Stimulated activated CD4-positive, alpha-beta T cell treated with anti-CD3 and anti-CD28 coated beads, Interleukin-2, amount 100 ng/mL, for 4 hours (primary cell): ENCODE data around the gene LRP1B.

ENCODE experiments used
- DNase-seq: peaks from one replicate; pipeline ENCODE4 v3.0.0-alpha.2; 2020; ENCODE audit warnings: low read depth

Gene LRP1B

DNA sequence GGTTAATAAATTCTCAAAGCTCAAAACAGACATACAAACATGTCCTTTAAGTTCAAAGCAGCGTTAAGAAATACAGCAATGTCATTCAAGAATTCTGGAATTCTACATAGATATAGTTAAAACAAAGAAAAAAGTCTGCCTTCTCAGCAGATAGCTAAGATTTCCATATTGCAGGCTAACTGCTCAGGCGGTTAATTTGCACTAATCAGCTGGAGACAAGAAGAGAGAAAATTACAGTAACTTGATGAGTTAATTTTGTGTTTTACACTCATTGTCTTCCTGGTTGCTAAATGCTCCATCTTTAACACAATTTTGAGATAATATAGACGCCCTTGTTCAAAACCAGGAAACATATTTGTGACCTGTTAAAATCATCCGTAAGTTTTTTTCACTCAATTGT lies 1012.0 kb downstream of the LRP1B start:
- no peak for DNase-seq

DNA sequence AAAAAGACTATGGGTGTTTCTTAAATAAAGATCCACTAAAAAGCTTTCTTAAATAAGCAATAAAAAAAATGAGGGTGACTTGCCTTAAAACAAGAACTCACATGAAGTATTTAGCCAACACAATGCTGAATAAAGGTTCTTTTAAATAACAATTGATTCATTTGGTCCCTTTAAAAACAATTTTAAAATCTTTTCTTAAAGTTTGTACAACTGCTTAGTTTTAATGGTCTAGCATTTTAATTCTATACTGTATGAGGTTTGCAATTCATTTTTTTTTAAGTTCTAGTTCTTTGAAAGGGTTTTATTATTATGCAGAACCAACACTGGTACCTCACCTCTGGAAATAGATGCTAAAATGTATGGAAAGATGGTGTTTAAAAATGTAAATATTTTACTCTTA lies 1017.5 kb downstream of the LRP1B start:
- DNase-seq, result no peak

DNA sequence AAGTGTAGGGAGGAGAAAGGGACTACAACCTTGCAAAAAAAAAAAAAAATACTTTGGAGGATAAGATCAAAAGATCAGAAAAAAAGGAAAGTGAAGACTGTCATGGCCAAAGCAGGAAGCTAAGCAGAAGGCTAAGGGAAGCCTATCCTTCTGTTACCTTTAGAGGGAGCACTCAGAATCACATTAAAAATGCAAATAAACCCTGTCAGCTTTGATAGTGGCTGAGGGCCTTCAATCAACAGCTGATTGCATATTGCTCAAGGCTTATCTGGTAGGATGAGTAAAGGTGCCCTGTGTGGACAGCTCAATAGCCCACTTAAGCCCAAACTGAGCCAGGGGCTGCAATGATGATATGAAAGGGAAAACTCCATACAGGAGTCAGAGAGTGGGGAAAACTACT lies 1021.2 kb downstream of the LRP1B start:
- DNase-seq, result no peak

DNA sequence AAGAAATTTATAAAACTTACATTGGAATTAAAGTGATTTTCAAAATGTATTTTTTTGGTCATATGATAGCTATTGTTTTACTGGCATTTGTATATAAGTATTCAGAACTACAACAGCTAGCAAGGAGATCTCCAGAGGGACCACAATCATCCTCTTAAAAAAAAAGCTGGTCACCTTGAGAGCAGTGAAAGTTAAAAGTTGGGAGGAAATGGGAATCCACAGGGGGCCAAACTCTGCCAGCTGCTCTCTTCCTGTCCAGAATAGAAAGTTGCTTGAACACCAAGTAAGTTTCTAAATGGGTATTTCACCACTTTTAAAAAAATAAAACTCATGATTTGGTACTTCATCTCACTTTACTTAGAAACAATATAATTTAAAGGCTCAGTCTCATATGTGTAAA lies 1025.1 kb downstream of the LRP1B start:
- no peak for DNase-seq

DNA sequence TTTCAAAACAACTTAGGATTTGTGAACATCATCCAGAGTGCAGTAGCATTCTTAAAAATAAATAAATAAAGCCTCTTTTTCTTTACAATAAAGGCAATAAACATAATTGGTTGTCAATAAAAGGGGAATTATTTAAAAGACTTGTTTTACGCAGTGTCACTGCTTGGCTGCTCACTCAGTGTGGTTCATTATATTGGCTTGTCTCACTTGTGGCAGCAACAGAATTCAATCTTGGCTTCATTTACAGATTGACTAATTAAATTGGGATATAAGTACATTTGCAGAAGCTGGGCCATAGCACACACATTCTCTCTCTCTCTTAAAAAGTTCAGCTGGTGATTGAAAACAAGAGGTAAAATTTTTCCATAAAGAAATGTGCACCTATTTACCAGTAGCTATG lies 1027.6 kb downstream of the LRP1B start:
- DNase-seq, result no peak

DNA sequence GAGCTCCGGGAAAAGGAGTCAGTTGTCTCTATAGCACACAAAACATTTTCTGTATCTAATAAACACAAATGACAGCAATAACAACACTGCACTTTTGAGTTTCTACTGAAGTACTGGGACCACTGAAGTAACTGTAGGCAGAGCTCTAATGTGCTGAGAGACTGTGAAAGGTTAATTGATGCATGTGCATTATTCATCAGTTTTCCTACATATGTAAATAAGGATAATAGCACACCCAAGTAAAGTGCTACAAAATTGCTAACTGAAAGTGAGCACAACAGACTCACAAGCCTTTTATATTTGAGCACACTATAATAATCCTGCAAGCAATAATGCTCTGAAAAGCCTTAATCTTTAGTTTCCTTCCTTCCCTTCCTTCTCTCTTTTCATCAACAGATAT lies 1051.6 kb downstream of the LRP1B start:
- DNase-seq, result no peak

DNA sequence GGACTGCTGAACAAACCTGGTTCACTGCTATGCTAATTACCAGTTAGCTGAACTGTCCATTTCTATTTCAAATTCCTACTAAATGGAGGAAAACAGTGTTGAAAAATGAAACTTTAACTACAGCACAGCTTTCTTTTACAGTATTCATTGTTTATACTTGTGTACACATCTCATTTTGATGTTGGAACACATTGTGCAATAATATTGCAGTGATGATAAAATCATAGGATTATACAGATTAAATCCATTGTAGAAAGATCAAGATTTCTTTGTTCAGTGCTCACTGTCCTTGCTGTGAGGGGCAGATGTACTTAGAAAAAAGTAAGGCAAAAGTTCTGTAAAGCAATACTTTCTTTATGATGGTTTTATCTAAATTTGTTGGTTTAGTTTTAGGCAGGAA lies 1055.1 kb downstream of the LRP1B start:
- no peak for DNase-seq

DNA sequence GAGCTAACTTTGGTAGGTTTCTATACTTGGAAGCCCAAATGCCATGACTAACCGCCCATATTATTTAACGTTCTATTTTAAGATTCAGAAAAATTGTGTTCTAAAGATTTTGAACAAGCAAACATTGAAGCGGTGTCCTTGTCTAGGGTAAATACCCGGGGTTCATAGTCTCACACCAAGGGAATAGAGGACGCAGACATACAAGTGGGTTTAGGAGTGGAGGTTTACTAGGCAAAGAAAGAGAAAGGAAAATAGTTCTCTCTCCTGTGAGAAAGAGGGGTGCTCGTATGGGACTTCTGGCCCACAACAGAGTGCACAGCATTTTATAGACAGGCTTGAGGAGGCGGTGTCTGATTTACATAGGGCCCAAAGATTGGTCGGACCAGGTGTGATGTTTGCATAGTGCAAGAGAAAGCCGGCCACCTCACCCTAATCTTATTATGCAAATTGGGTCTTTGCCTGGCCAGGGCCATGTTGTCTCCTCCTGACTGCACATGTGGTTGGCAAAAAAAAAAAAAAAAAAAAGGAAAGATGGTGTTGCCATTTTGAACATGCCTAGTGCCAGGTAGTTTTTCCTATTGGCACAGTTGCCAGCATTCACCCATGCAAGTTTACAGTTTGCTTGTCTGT lies 1062.6 kb downstream of the LRP1B start:
- no peak for DNase-seq

DNA sequence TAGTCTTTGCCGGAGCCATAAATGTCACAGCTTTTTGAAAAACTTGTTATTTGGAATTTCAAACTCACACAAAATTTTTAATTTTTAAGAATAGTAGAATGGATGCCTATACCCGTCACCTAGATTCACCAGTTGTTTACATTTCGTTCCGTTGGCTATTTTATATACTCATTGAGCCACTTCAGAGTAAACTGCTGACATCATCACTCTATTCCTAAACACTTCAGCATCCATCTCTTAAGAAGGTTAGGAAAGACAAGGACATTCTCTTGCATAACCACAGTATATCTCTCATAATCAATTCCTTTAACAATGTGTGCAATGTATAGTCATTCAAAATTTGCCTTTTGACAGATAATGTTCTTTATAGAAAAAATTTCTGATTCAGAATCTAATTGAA lies 1065.8 kb downstream of the LRP1B start:
- no peak for DNase-seq

DNA sequence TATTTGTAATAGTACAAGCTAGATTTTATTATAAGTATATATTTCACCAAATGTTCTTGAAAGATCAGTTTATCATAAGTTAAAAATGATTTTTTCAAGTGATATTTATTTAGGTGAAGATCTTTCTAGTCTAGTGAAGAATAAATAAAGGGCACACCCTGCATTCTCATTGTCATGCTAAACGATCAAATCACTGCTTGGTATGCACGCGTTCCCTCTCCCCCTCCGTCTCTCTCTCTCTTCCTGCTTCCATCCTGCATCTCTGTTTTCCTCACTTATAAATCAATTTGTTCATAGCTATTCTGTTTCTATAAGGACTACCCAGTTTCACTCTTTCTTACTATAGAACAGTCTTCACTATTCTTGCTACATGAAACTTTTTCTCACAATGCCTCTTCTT lies 1067.4 kb downstream of the LRP1B start:
- DNase-seq, result no peak

DNA sequence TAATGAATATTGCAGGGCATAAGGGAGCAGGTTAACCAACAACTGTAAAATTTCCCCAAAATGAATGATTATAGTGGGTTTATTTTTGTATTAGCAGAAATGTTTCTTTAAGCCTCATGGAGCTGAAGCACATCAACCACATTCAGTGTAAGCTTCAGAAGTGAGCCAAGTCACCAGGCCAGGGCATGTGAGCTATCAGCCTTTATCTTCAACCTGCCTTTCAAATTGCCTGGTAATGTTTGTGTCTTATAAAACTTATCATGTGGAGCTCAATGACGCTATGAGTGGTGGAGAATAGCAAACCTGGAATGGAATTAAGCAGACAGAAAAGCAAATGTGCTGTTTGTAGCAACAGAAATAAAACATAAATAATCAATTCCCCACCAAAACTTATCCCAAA lies 1068.4 kb downstream of the LRP1B start:
- DNase-seq, result no peak

DNA sequence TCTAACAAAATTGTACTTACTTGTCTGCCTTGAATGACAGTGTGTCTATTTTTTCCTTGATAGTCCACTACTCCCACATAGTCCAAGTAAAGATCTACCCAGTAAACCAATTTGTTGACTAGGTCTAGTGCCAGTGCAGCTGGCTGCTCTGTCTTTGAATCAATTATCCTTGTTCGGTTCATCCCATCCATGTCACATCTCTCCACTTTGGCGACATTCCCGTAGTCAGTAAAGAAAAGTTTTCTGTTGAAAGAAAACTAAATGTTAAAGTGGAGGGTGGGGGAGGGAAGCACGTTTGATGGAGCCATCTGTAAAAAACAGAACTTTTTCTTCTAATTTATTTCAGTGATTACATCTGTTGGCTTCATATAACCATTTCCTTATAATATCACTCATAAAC lies 1068.8 kb downstream of the LRP1B start:
- DNase-seq, result no peak

DNA sequence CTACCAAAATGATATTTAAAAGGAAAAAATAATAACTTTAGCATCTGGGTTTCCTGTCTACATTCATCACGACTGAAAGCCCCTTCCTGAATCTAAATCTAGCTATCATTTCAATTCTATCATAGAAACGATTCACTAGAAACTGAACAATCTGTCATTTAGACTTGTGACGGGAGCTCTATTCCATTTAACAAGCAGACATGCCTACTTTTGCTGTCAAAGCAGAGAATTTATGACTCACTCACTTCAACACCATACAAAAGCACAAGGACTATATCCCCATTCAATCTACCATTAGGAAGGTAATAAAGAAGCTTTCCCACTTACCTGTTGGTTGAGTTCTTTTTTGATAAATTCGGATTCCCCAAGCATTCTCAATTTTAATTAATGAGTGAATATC lies 1072.3 kb downstream of the LRP1B start:
- DNase-seq, result no peak

DNA sequence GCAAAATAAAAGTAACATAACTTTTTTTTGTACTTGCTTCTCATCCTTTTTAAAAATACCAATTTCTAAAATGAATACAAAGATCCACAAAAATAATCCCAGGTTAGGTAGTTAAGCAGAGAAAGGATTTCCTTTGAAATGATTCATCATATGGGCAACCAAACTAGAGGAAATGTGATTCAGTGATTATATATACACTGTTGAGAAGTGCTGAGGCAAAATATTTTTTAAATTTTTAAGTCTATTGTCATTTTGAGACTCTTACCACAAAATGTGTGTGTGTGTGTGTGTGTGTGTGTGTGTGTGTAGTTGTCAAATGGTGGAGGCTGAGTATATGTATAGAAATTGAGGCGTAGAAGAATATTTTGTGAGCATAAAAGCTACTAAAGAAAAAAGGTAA lies 1075.3 kb downstream of the LRP1B start:
- no peak for DNase-seq

DNA sequence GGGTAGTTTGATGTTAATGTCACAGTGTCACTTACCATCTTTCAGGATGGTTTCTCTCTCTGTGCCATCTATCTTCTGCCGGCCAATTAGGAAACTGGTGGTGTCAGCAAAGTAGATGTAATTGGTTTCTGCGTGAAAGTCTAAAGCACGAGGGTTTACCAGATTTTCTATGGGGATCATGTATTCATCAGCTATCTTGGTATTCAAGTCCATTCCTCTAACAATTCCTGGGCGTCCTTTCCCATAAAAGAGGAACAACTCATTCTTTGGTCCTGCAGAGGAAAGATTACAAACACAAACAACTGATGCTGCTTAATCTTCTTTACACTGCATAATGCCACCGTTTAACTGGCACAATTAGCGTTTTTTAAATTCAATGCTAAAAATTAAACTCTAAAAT lies 1081.9 kb downstream of the LRP1B start:
- DNase-seq, result no peak

DNA sequence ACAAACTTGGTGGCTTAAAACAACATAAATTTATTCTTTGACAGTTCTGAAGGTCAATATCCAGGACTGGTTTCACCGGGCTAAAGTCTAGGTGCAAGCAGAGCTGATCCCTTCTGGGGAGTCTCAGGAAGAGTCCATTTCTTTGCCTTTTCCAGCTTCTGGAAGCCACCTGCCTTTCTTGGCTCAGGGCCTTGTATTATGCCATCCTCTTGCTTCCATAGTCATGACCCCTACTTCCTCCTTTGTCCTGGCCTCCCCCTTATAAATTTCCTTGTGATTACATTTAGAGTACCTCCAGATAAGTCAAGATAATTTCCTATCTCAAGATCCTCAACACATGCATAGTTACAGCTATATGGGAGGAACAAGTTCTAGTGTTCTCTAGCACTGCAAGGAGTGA lies 1089.5 kb downstream of the LRP1B start:
- no peak for DNase-seq

DNA sequence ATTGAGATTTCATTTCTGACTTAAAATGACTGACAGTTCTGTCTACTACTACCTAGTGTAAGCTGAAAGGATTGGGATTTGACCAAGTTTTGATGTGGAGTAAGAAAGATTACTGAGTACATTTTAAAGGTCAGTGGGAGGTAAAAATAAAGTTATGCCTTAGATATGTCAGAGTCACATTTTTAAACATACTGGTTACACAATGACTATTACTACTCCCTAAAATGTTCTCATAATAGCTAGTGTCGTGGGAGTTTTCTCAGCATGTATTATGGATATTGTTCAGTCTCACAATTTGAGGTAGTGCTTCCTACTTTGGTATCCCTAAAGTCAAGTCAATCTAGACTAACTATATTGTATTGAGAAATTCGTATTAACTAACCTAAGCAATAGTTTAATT lies 1092.5 kb downstream of the LRP1B start:
- no peak for DNase-seq

DNA sequence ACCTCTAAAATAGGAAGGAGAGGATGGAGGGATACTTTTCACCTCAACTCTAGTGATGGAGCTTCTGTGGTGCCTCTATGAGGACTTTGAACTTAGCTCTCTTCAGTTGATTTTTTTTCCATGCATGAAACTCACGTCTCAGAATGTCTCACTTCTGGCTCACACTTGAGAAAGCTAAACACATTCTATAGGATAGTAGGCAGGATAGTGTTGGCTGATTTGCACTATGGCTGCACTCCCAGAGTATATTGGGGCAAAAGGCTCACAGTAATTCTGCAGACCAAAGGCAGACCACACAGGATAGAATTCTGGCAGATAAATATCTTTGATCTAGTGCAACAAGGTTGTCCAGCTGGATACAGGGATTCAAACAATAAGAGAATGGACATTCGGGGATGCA lies 1093.5 kb downstream of the LRP1B start:
- DNase-seq, result no peak

DNA sequence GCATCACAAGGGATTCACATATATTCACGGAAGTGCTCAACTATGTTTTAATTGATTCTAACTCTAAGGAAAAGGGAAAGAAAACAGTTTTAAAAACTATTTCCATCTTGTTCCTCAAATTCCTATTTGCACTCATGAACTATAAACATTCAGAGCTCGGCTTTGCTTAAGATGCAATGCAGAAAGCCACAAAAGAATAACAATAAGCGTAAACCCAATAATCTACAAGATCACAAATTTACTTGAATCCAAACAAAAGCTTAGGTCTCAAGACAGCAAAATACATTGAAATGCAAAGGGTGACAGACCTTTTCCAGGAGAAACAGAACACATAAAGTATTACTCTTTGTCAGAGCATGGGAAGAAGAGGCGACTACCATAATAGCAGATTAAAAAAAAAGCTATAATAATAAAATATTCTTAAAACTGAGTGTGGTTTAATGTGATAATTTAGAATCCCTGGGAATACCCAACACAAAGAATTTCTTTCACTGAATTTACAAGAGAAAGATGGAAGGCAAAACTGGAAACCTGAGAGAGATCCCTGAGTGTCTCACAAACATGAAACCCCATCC lies 1094.9 kb downstream of the LRP1B start:
- no peak for DNase-seq

DNA sequence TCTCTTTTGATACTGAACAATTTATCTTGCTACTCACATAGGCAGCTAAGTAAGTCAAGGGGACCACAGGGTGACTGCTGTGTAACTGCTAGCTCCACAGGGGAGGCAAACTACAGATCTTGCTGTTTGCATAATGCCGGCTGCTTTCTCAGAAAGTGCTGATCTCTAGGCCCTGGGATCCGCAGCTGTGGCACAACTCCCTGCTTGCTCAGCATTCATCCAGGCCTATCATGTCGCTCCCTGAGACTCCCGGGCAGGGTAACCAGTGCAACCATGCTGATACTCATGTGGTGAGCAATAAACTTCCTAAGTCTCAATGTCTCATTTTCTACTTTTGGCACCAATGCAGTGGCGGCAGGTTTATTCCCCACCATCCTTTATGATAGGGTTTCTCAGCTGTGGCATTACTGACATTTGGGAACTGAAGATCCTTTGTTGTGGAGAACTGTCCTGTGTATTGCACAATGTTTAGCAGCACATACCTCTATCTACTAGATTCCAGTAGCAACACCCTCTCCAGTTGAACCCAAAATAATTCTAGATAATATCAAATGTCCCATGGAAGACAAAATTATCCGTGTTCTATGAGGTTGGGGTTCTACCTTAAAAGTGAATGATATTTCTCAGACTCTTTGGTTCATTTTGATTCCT lies 1101.3 kb downstream of the LRP1B start:
- DNase-seq, result no peak

DNA sequence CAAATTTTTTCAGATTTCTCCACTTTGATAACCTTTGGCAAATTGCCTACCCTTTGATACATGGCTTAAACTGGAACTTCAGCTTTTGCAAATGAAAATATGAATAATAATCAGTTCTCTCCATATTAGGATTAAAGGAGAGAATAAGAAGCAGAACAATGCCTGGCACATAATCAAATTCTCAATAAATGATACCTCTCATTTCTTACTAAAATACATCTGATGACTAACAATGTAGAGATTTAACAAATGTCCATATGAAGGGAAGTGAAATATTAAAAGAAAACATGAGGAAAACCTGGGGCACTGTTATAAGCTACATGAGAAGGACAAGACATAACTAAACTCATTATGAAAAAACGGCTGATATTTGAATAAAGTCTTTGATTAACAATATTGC lies 1103.6 kb downstream of the LRP1B start:
- DNase-seq, result no peak

DNA sequence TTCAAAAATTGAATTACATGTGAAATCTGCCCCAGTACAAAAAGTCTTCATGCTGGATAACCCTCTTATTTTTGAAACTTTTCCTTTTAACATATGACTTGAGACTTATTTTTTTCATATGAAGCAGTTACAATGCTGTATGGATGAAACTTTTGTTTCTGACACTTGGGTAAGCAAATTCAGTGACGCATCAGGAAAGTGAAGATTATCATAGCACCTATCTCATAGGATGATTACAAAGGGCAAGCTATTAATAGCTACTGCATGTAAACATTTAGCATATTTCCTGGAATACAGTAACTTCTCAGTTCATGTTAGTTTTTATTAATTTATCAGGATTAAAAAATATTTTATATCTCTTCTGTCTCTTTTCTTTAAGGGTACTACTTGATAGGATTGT lies 1109.2 kb downstream of the LRP1B start:
- no peak for DNase-seq

DNA sequence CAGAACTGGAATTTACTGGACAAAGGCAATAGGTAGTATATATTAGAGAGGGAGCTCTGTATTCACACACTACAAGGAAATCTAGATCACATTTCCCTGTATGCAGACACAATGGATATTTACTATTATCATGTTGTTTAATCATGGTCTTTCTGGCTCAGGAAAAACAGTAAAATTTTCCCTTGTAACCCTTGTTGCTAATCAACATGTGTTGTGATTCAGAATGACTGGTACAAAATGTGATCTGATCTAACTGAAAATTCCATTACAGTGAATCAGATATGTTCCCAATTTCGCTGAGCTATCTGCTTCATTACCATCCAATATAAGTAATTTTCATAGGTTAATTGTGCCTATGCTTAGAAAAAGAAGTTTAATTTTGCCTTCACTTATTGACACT lies 1109.7 kb downstream of the LRP1B start:
- no peak for DNase-seq

DNA sequence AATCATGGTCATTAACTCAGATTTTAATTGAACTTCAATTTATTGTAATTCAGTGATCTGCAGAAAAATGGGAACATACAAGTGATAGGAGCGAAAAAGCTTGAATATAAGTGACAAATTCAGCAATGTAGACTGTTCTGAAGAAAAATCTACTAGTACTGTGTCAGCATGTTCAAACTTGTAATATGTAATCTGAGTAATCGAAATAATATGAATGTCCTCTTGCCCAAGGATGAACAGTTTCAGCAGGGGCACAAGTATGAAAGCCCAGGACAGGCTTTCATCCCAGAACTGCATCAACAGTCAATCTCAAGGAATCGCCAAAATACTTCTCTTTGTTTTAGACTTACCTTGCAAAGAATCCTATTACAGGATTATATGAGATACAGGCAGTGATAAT lies 1110.5 kb downstream of the LRP1B start:
- no peak for DNase-seq
